GM23338 (cell line): ENCODE measurements around the gene KLHDC7A. TPM values are rescaled to one million over a fixed set of nuclear protein-coding genes. Genes with fewer than 3 reads are reported as not detected.

Experiments
- ATAC-seq: fragments of 200-7000 bp; cut with Tn5 transposase; 3 replicates; pipeline ENCODE4 v1.9.1; 2020
- DNase-seq: peaks from one replicate; pipeline ENCODE4 v3.0.0-alpha.2; 2015; ENCODE audit warnings: low spot score
- H2AFZ ChIP-seq: fragments of 200-600 bp; sonication (generic); 2 replicates; pipeline ENCODE4 v1.8.0; 2016; ENCODE audit warnings: antibody characterized with exemption, mild to moderate bottlenecking, moderate library complexity
- H3F3A ChIP-seq: fragments of 200-600 bp; sonication (generic); replicated peaks from 2 replicates; pipeline ENCODE4 v1.8.0; 2017; ENCODE audit warnings: antibody characterized with exemption, mixed run types, low read depth
- H3K27ac ChIP-seq: fragments of 200-600 bp; sonication (generic); 2 replicates; pipeline ENCODE4 v1.6.1; 2016; ENCODE audit warnings: low read depth
- H3K27me3 ChIP-seq: fragments of 200-600 bp; sonication (generic); 2 replicates; pipeline ENCODE4 v1.8.0; 2016; ENCODE audit warnings: mild to moderate bottlenecking, mixed run types, moderate library complexity; ENCODE audit not compliant: insufficient read depth
- H3K36me3 ChIP-seq: fragments of 200-600 bp; sonication (generic); 2 replicates; pipeline ENCODE4 v1.8.0; 2016; ENCODE audit warnings: mild to moderate bottlenecking; ENCODE audit not compliant: insufficient read depth
- H3K4me1 ChIP-seq: fragments of 200-600 bp; sonication (generic); 2 replicates; pipeline ENCODE4 v1.8.0; 2016; ENCODE audit warnings: mild to moderate bottlenecking, moderate library complexity; ENCODE audit not compliant: insufficient read depth
- H3K4me2 ChIP-seq: fragments of 200-600 bp; sonication (generic); 2 replicates; pipeline ENCODE4 v1.7.1; 2017; ENCODE audit warnings: mixed run types
- H3K4me3 ChIP-seq: fragments of 200-600 bp; sonication (generic); 2 replicates; pipeline ENCODE4 v1.6.1; 2016; ENCODE audit warnings: mixed run types
- H3K79me2 ChIP-seq: fragments of 200-600 bp; sonication (generic); replicated peaks from 2 replicates; pipeline ENCODE4 v1.8.0; 2017; ENCODE audit warnings: mild to moderate bottlenecking; ENCODE audit not compliant: insufficient read depth
- H3K9me2 ChIP-seq: fragments of 200-600 bp; sonication (generic); 2 replicates; pipeline ENCODE4 v1.8.0; 2017; ENCODE audit not compliant: insufficient read depth
- H4K20me1 ChIP-seq: fragments of 200-600 bp; sonication (generic); replicated peaks from 2 replicates; pipeline ENCODE4 v1.8.0; 2017; ENCODE audit warnings: mild to moderate bottlenecking; ENCODE audit not compliant: insufficient read depth
- H3K27ac Mint-ChIP-seq: 2 replicates; pipeline ENCODE4 v1.8.0; 2020; ENCODE audit warnings: inconsistent platforms, mild to moderate bottlenecking, moderate library complexity, mixed read lengths
- H3K27me3 Mint-ChIP-seq: 3 replicates; pipeline ENCODE4 v1.8.0; 2022; ENCODE audit warnings: low read depth, mild to moderate bottlenecking, moderate library complexity, mixed read lengths, inconsistent platforms; ENCODE audit not compliant: insufficient read depth, poor library complexity
- H3K36me3 Mint-ChIP-seq: 3 replicates; pipeline ENCODE4 v1.8.0; 2021; ENCODE audit warnings: low read depth, mild to moderate bottlenecking, inconsistent platforms, moderate library complexity, mixed read lengths
- H3K4me1 Mint-ChIP-seq: 3 replicates; pipeline ENCODE4 v1.8.0; 2020; ENCODE audit warnings: mild to moderate bottlenecking, inconsistent platforms, mixed read lengths
- H3K4me3 Mint-ChIP-seq: 3 replicates; pipeline ENCODE4 v1.8.0; 2021; ENCODE audit warnings: moderate library complexity, mild to moderate bottlenecking, inconsistent platforms, mixed read lengths
- H3K9me3 Mint-ChIP-seq: 3 replicates; pipeline ENCODE4 v1.8.0; 2020; ENCODE audit warnings: moderate library complexity, mild to moderate bottlenecking, inconsistent platforms, mixed read lengths
- CREB1 ChIP-seq: fragments of 250-450 bp; sonication (Bioruptor Pico); IDR thresholded peaks from 2 replicates; pipeline ENCODE4 v1.5.0; 2020; ENCODE audit warnings: low read depth, mild to moderate bottlenecking, moderate library complexity
- ETS1 ChIP-seq: IDR thresholded peaks from 2 replicates; pipeline ENCODE4 v1.6.1; 2016; ENCODE audit warnings: antibody characterized with exemption
- EZH2 ChIP-seq: fragments of 200-600 bp; sonication (generic); IDR thresholded peaks from one replicate; pipeline ENCODE4 v1.8.0; 2017; ENCODE audit warnings: antibody characterized with exemption, mild to moderate bottlenecking, low read depth; ENCODE audit not compliant: unreplicated experiment
- EZH2phosphoT487 ChIP-seq: fragments of 200-600 bp; sonication (generic); IDR thresholded peaks from one replicate; pipeline ENCODE4 v1.8.1; 2018; ENCODE audit warnings: antibody characterized with exemption; ENCODE audit not compliant: unreplicated experiment
- JUNB ChIP-seq: IDR thresholded peaks from one replicate; pipeline ENCODE4 v1.6.1; 2016; ENCODE audit warnings: antibody characterized with exemption; ENCODE audit not compliant: unreplicated experiment
- NANOG ChIP-seq: IDR thresholded peaks from 2 replicates; pipeline ENCODE4 v1.6.1; 2016; ENCODE audit warnings: antibody characterized with exemption, borderline replicate concordance
- POLR2AphosphoS5 ChIP-seq: IDR thresholded peaks from 2 replicates; pipeline ENCODE4 v1.6.1; 2016; ENCODE audit warnings: antibody characterized with exemption, low read depth
- STAT1 ChIP-seq: IDR thresholded peaks from one replicate; pipeline ENCODE4 v1.6.1; 2016; ENCODE audit warnings: antibody characterized with exemption; ENCODE audit not compliant: unreplicated experiment
- ZNF114 ChIP-seq: fragments of 250-450 bp; sonication (Bioruptor Pico); IDR thresholded peaks from 2 replicates; pipeline ENCODE4 v1.5.0; 2020; ENCODE audit warnings: mild to moderate bottlenecking, moderate library complexity
- ZNF331 ChIP-seq: fragments of 250-450 bp; sonication (Bioruptor Pico); IDR thresholded peaks from 2 replicates; pipeline ENCODE4 v1.5.0; 2020; ENCODE audit warnings: low read depth, mild to moderate bottlenecking, moderate library complexity
- polyA plus RNA-seq: library from polyadenylated mRNA; unstranded; fragments of >200 nt; fragmentation: Nextera tagmentation; extraction: Ambion mirVana; gene quantifications from 2 replicates; pipeline ENCODE4 v1.2.1, GENCODE V29; 2016
- total RNA-seq: library from RNA; depleted of rRNA; stranded (reverse); fragments of >200 nt; shearing (Covaris generic); gene quantifications from 2 replicates; pipeline ENCODE4 v1.2.3, GENCODE V29; 2014
- TF ChIP-seq, protein P1 (sequence below), 2 experiments: fragments of 200-600 bp in 1 of 2; sonication (generic) in 1 of 2; conservative IDR thresholded peaks; 2 replicates each; pipeline versions ENCODE4 v1.5.1 to v1.6.1; 2016 to 2017; ENCODE audit warnings: antibody characterized with exemption in 2 of 2, low read depth in 2 of 2, mild to moderate bottlenecking in 2 of 2, moderate library complexity in 1 of 2
- TF ChIP-seq, protein P2 (sequence below): fragments of 250-450 bp; sonication (Bioruptor Pico); IDR thresholded peaks from 2 replicates; pipeline ENCODE4 v1.5.0; 2020; ENCODE audit warnings: mild to moderate bottlenecking, moderate library complexity

KLHDC7A gene
- total and polyA plus RNA-seq, 2 experiments from 2014 or later: 4.5 to 22.4 TPM

GRCh38 chr1:18512883-18513282 lies 32.2 kb downstream of the KLHDC7A start (continued):
- TF ChIP-seq, protein P1, sequence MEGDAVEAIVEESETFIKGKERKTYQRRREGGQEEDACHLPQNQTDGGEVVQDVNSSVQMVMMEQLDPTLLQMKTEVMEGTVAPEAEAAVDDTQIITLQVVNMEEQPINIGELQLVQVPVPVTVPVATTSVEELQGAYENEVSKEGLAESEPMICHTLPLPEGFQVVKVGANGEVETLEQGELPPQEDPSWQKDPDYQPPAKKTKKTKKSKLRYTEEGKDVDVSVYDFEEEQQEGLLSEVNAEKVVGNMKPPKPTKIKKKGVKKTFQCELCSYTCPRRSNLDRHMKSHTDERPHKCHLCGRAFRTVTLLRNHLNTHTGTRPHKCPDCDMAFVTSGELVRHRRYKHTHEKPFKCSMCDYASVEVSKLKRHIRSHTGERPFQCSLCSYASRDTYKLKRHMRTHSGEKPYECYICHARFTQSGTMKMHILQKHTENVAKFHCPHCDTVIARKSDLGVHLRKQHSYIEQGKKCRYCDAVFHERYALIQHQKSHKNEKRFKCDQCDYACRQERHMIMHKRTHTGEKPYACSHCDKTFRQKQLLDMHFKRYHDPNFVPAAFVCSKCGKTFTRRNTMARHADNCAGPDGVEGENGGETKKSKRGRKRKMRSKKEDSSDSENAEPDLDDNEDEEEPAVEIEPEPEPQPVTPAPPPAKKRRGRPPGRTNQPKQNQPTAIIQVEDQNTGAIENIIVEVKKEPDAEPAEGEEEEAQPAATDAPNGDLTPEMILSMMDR (conservative IDR thresholded peaks at IDR 0.05; ENCODE audit: low read depth in 2 of 2): no peak
- no peak for TF ChIP-seq STAT1
- TF ChIP-seq EZH2: no peak
- no peak for TF ChIP-seq NANOG

- Mint-ChIP-seq H3K4me1 (no peaks in the 10 kb centered on the region; the same call in none of the 3 replicates), H3K27me3 (peaks cover 2% of the 10 kb centered on the region), H3K27ac (no peak overlapping the region), H3K9me3 (peaks cover 31% of the 10 kb centered on the region), H3K4me3 (no peak overlapping the region), H3K36me3 (peaks cover 7% of the 10 kb centered on the region)
- H3F3A ChIP-seq: no peaks in the 10 kb centered on the region
- no peaks in the 10 kb centered on the region for H3K4me1 ChIP-seq
- no peaks in the 10 kb centered on the region; the same call in 1 of the 2 replicates for H3K36me3 ChIP-seq
- ATAC-seq: no peak
- no peak for DNase-seq
- H3K9me2 ChIP-seq: no peaks in the 10 kb centered on the region
- H2AFZ ChIP-seq: no peak overlapping the region
- no peak overlapping the region for H3K4me2 ChIP-seq
- H3K4me3 ChIP-seq: no peak overlapping the region
- no peaks in the 10 kb centered on the region for H4K20me1 ChIP-seq
- no peaks in the 10 kb centered on the region for H3K79me2 ChIP-seq
- H3K27ac ChIP-seq: no peak overlapping the region
- TF ChIP-seq CREB1 (no peak), ZNF114 (CRISPR knock-in tag) (no peak), ZNF331 (CRISPR knock-in tag) (no peak), JUNB (no peak), NANOG (no peak), EZH2phosphoT487 (no peak), ETS1 (no peak), STAT1 (no peak), POLR2AphosphoS5 (no peak)
- TF ChIP-seq, protein P1 (conservative IDR thresholded peaks at IDR 0.05; ENCODE audit: low read depth in 2 of 2): no peak
- TF ChIP-seq, protein P2, sequence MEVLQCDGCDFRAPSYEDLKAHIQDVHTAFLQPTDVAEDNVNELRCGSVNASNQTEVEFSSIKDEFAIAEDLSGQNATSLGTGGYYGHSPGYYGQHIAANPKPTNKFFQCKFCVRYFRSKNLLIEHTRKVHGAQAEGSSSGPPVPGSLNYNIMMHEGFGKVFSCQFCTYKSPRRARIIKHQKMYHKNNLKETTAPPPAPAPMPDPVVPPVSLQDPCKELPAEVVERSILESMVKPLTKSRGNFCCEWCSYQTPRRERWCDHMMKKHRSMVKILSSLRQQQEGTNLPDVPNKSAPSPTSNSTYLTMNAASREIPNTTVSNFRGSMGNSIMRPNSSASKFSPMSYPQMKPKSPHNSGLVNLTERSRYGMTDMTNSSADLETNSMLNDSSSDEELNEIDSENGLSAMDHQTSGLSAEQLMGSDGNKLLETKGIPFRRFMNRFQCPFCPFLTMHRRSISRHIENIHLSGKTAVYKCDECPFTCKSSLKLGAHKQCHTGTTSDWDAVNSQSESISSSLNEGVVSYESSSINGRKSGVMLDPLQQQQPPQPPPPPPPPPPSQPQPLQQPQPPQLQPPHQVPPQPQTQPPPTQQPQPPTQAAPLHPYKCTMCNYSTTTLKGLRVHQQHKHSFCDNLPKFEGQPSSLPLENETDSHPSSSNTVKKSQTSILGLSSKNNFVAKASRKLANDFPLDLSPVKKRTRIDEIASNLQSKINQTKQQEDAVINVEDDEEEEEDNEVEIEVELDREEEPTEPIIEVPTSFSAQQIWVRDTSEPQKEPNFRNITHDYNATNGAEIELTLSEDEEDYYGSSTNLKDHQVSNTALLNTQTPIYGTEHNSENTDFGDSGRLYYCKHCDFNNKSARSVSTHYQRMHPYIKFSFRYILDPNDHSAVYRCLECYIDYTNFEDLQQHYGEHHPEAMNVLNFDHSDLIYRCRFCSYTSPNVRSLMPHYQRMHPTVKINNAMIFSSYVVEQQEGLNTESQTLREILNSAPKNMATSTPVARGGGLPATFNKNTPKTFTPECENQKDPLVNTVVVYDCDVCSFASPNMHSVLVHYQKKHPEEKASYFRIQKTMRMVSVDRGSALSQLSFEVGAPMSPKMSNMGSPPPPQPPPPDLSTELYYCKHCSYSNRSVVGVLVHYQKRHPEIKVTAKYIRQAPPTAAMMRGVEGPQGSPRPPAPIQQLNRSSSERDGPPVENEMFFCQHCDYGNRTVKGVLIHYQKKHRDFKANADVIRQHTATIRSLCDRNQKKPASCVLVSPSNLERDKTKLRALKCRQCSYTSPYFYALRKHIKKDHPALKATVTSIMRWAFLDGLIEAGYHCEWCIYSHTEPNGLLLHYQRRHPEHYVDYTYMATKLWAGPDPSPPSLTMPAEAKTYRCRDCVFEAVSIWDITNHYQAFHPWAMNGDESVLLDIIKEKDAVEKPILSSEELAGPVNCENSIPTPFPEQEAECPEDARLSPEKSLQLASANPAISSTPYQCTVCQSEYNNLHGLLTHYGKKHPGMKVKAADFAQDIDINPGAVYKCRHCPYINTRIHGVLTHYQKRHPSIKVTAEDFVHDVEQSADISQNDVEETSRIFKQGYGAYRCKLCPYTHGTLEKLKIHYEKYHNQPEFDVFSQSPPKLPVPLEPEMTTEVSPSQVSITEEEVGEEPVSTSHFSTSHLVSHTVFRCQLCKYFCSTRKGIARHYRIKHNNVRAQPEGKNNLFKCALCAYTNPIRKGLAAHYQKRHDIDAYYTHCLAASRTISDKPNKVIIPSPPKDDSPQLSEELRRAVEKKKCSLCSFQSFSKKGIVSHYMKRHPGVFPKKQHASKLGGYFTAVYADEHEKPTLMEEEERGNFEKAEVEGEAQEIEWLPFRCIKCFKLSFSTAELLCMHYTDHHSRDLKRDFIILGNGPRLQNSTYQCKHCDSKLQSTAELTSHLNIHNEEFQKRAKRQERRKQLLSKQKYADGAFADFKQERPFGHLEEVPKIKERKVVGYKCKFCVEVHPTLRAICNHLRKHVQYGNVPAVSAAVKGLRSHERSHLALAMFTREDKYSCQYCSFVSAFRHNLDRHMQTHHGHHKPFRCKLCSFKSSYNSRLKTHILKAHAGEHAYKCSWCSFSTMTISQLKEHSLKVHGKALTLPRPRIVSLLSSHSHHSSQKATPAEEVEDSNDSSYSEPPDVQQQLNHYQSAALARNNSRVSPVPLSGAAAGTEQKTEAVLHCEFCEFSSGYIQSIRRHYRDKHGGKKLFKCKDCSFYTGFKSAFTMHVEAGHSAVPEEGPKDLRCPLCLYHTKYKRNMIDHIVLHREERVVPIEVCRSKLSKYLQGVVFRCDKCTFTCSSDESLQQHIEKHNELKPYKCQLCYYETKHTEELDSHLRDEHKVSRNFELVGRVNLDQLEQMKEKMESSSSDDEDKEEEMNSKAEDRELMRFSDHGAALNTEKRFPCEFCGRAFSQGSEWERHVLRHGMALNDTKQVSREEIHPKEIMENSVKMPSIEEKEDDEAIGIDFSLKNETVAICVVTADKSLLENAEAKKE: no peak
- no peaks in the 10 kb centered on the region for H3K27me3 ChIP-seq
Measured at GRCh38 chr1:18513995-18514394, 33.3 kb downstream of the KLHDC7A start.
